HEK293 (cell line): ENCODE measurements around the gene TAGLN.

Source experiments
- CTCF ChIA-PET: fragments of 350-600 bp; formaldehyde crosslinking; extraction: SDS; loops from one replicate; lab custom pipeline; 2021; ENCODE audit warnings: antibody characterized with exemption; lab: Yijun Ruan, JAX
- POLR2A ChIA-PET: fragments of 300-600 bp; formaldehyde crosslinking; extraction: SDS; loops from one replicate; lab custom pipeline; 2020; ENCODE audit warnings: antibody characterized with exemption, inconsistent platforms; lab: Yijun Ruan, JAX
- H3K27ac ChIP-seq: fragments of 200-500 bp; sonication (Bioruptor generic); 2 replicates; pipeline ENCODE4 v1.5.1; 2014; ENCODE audit warnings: low read depth, low read length, control low read depth, inconsistent platforms; ENCODE audit errors: extremely low read depth
- H3K36me3 ChIP-seq, 2 experiments: fragments of 200-500 bp in 1 of 2; sonication (Bioruptor generic) in 1 of 2; 1 replicate in 1 of 2; 2 replicates in 1 of 2; pipeline ENCODE4 v1.5.1; 2014 to 2017; ENCODE audit warnings: inconsistent platforms in 2 of 2, low read length in 2 of 2; ENCODE audit not compliant: control insufficient read depth in 2 of 2, insufficient read depth in 1 of 2
- H3K4me1 ChIP-seq: fragments of 200-500 bp; sonication (Bioruptor generic); 2 replicates; pipeline ENCODE4 v1.5.1; 2014; ENCODE audit warnings: mild to moderate bottlenecking, low read length, inconsistent platforms; ENCODE audit not compliant: control insufficient read depth, insufficient read depth
- H3K4me3 ChIP-seq: 2 replicates; pipeline ENCODE4 v1.5.1; 2011; ENCODE audit warnings: low read depth, mild to moderate bottlenecking, control low read depth, low read length, moderate library complexity
- H3K9me3 ChIP-seq: fragments of 200-500 bp; sonication (Bioruptor generic); 2 replicates; pipeline ENCODE4 v1.5.1; 2014; ENCODE audit warnings: low read depth, low read length, inconsistent platforms; ENCODE audit not compliant: control insufficient read depth, insufficient read depth
- HOXA7 ChIP-seq: sonication (generic); formaldehyde crosslinking; IDR thresholded peaks from 2 replicates; pipeline ENCODE4 v1.8.1; 2022; ENCODE audit warnings: missing genetic modification reagents, borderline replicate concordance
- SETDB1 ChIP-seq: IDR thresholded peaks from one replicate; pipeline ENCODE4 v1.6.1; 2017; ENCODE audit warnings: mild to moderate bottlenecking, low read length, moderate library complexity, mixed read lengths; ENCODE audit not compliant: insufficient read length
- SP2 ChIP-seq: fragments of 450-650 bp; formaldehyde crosslinking; IDR thresholded peaks from 2 replicates; pipeline ENCODE4 v1.5.1; 2016; ENCODE audit warnings: missing biosample characterization, missing genetic modification characterization
- TRIM28 ChIP-seq: IDR thresholded peaks from 2 replicates; pipeline ENCODE4 v1.6.1; 2011; ENCODE audit warnings: low read length, control low read depth, borderline replicate concordance
- YY2 ChIP-seq: fragments of 450-650 bp; formaldehyde crosslinking; IDR thresholded peaks from 2 replicates; pipeline ENCODE4 v1.5.1; 2016; ENCODE audit warnings: missing biosample characterization, missing genetic modification characterization
- ZBTB11 ChIP-seq: fragments of 450-650 bp; formaldehyde crosslinking; conservative IDR thresholded peaks from 2 replicates; pipeline ENCODE4 v1.5.1; 2016; ENCODE audit warnings: low read depth, missing biosample characterization, missing genetic modification characterization
- ZBTB44 ChIP-seq: fragments of 450-650 bp; IDR thresholded peaks from 2 replicates; pipeline ENCODE4 v1.5.1; 2018; ENCODE audit warnings: missing biosample characterization, mild to moderate bottlenecking, missing genetic modification characterization
- ZBTB8A ChIP-seq: fragments of 450-650 bp; formaldehyde crosslinking; IDR thresholded peaks from 2 replicates; pipeline ENCODE4 v1.5.1; 2016; ENCODE audit warnings: missing biosample characterization, missing genetic modification characterization
- ZFP41 ChIP-seq: fragments of 450-650 bp; formaldehyde crosslinking; IDR thresholded peaks from 2 replicates; pipeline ENCODE4 v1.5.1; 2016; ENCODE audit warnings: missing biosample characterization, missing genetic modification characterization, borderline replicate concordance
- ZIC2 ChIP-seq: fragments of 450-650 bp; formaldehyde crosslinking; IDR thresholded peaks from 2 replicates; pipeline ENCODE4 v1.5.1; 2016; ENCODE audit warnings: missing biosample characterization, missing genetic modification characterization
- ZNF140 ChIP-seq: fragments of 450-650 bp; formaldehyde crosslinking; IDR thresholded peaks from 2 replicates; pipeline ENCODE4 v1.5.1; 2016; ENCODE audit warnings: missing biosample characterization, missing genetic modification characterization
- ZNF239 ChIP-seq: fragments of 450-650 bp; formaldehyde crosslinking; IDR thresholded peaks from 2 replicates; pipeline ENCODE4 v1.5.1; 2016; ENCODE audit warnings: missing biosample characterization, missing genetic modification characterization
- ZNF549 ChIP-seq: fragments of 450-650 bp; IDR thresholded peaks from 2 replicates; pipeline ENCODE4 v1.5.1; 2018; ENCODE audit warnings: missing biosample characterization, missing genetic modification characterization, mild to moderate bottlenecking, inconsistent platforms, moderate library complexity
- ZSCAN30 ChIP-seq: fragments of 450-650 bp; IDR thresholded peaks from 2 replicates; pipeline ENCODE4 v1.5.1; 2018; ENCODE audit warnings: missing biosample characterization, mild to moderate bottlenecking, missing genetic modification characterization, moderate library complexity
- TF ChIP-seq, protein P1 (sequence below): fragments of 450-650 bp; formaldehyde crosslinking; IDR thresholded peaks from 2 replicates; pipeline ENCODE4 v1.5.1; 2016; ENCODE audit warnings: missing biosample characterization, missing genetic modification characterization
- TF ChIP-seq, protein P2 (sequence below): fragments of 450-650 bp; formaldehyde crosslinking; IDR thresholded peaks from 2 replicates; pipeline ENCODE4 v1.5.1; 2016; ENCODE audit warnings: missing biosample characterization, missing genetic modification characterization

The TAGLN gene

GRCh38 chr11:117193130-117194020 lies 5.8 kb upstream of the TAGLN start:
- Histone ChIP-seq H3K9me3 (no peaks in the 10 kb centered on the region), H3K36me3 (peaks cover 0 to 71% of the 10 kb centered on the region in 2 experiments; a peak in 1 of 3 replicates), H3K4me1 (no peaks in the 10 kb centered on the region), H3K27ac (no peak overlapping the region), H3K4me3 (no peak overlapping the region)
- CTCF ChIA-PET, result interaction anchor here (0.5 to 1.7 kb wide), 2 partner anchors 12 to 86 kb away, joined by 3 to 14 read pairs; no protein-coding TSS in a partner anchor
- POLR2A ChIA-PET, result no interaction called here
- TF ChIP-seq ZFP41 (tag by site-specific recombination), result no peak
- TF ChIP-seq, all 188 proteins: peak for 0

DNA sequence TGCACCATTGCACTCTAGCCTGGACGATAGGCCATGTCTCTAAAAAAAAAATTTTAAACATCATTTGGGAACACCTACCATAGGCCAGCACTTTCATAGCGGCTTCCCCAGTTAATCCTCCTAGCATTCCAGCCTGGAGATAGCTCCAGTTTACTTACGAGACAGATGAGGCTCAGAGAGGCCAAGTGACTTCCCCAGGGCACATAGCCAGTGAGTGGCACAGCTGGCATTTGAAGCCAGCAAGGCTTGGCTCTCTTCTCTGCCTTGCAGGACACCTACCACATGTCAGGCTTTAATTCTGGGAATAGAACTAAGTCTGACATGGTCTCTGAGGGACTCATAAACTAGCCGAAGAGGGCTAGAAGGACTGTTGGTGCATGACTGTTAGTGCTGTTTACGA lies 4.9 kb upstream of the TAGLN start:
- ChIA-PET POLR2A (no interaction called here), CTCF (interaction anchor here (1.7 kb wide), 1 partner anchor 13 kb away, joined by 14 read pairs; no protein-coding TSS in a partner anchor)
- H3K27ac ChIP-seq, result no peak overlapping the region
- no peak overlapping the region for H3K4me3 ChIP-seq
- peaks cover 0 to 62% of the 10 kb centered on the region in 2 experiments; a peak in 1 of 3 replicates for H3K36me3 ChIP-seq
- H3K9me3 ChIP-seq, result no peaks in the 10 kb centered on the region
- H3K4me1 ChIP-seq, result no peaks in the 10 kb centered on the region
- TF ChIP-seq ZBTB11 (no peak), ZFP41 (tag by site-specific recombination) (no peak)
- TF ChIP-seq, protein P1, sequence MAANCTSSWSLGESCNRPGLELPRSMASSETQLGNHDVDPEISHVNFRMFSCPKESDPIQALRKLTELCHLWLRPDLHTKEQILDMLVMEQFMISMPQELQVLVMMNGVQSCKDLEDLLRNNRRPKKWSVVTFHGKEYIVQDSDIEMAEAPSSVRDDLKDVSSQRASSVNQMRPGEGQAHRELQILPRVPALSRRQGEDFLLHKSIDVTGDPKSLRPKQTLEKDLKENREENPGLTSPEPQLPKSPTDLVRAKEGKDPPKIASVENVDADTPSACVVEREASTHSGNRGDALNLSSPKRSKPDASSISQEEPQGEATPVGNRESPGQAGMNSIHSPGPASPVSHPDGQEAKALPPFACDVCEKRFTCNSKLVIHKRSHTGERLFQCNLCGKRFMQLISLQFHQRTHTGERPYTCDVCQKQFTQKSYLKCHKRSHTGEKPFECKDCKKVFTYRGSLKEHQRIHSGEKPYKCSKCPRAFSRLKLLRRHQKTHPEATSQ, result no peak
- TF ChIP-seq, all 188 proteins: peak for 0

DNA sequence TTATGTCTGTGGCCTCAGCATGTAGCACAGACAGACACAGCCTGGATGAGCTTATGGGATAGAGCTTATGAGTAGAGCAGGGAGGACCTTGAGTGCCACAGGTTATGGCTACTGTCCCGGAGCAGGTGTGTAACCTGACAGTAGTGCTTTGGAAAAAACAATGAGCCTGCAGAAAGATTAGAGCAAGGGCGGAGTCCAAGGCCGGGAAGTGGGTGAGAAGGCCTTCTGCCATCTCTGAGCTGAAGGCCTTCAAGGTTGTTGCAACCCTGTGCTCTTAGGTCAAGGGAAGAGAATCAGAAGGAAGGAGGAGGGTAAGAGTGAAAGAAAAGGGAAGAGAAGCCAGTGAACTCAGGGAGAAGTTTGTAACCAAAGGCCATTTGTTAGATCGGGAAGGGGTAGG lies 3.9 kb upstream of the TAGLN start:
- TF ChIP-seq, protein P2, sequence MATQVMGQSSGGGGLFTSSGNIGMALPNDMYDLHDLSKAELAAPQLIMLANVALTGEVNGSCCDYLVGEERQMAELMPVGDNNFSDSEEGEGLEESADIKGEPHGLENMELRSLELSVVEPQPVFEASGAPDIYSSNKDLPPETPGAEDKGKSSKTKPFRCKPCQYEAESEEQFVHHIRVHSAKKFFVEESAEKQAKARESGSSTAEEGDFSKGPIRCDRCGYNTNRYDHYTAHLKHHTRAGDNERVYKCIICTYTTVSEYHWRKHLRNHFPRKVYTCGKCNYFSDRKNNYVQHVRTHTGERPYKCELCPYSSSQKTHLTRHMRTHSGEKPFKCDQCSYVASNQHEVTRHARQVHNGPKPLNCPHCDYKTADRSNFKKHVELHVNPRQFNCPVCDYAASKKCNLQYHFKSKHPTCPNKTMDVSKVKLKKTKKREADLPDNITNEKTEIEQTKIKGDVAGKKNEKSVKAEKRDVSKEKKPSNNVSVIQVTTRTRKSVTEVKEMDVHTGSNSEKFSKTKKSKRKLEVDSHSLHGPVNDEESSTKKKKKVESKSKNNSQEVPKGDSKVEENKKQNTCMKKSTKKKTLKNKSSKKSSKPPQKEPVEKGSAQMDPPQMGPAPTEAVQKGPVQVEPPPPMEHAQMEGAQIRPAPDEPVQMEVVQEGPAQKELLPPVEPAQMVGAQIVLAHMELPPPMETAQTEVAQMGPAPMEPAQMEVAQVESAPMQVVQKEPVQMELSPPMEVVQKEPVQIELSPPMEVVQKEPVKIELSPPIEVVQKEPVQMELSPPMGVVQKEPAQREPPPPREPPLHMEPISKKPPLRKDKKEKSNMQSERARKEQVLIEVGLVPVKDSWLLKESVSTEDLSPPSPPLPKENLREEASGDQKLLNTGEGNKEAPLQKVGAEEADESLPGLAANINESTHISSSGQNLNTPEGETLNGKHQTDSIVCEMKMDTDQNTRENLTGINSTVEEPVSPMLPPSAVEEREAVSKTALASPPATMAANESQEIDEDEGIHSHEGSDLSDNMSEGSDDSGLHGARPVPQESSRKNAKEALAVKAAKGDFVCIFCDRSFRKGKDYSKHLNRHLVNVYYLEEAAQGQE (tag by site-specific recombination), result no peak
- TF ChIP-seq SETDB1, result no peak
- CTCF ChIA-PET, result interaction anchor here (1.7 kb wide), 1 partner anchor 14 kb away, joined by 14 read pairs; no protein-coding TSS in a partner anchor
- H3K4me3 ChIP-seq, result no peak overlapping the region

GRCh38 chr11:117195761-117196160 lies 3.4 kb upstream of the TAGLN start:
- ChIA-PET POLR2A (no interaction called here), CTCF (no interaction called here)
- Histone ChIP-seq H3K27ac (no peak overlapping the region), H3K36me3 (peaks cover 0 to 48% of the 10 kb centered on the region in 2 experiments; a peak in 1 of 3 replicates), H3K9me3 (no peaks in the 10 kb centered on the region), H3K4me3 (no peak overlapping the region), H3K4me1 (no peaks in the 10 kb centered on the region)
- TF ChIP-seq TRIM28, result no peak
- TF ChIP-seq ZNF549, result no peak
- no peak for TF ChIP-seq ZSCAN30 (tag by site-specific recombination)
- no peak for TF ChIP-seq HOXA7 (CRISPR knock-in tag)
- no peak for TF ChIP-seq ZNF239
- TF ChIP-seq ZBTB44 (tag by site-specific recombination), result no peak
- no peak for TF ChIP-seq ZIC2 (tag by site-specific recombination)
- no peak for TF ChIP-seq SP2 (tag by site-specific recombination)
- TF ChIP-seq ZNF140 (tag by site-specific recombination), result no peak
- TF ChIP-seq YY2 (tag by site-specific recombination), result no peak
- no peak for TF ChIP-seq ZBTB8A

More for the DNA sequence above, 3.9 kb upstream of the TAGLN start:
- Histone ChIP-seq H3K27ac (no peak overlapping the region), H3K36me3 (peaks cover 0 to 53% of the 10 kb centered on the region in 2 experiments; a peak in 1 of 3 replicates), H3K9me3 (no peaks in the 10 kb centered on the region), H3K4me1 (no peaks in the 10 kb centered on the region)
- POLR2A ChIA-PET, result interaction anchor here (0.8 kb wide), 1 partner anchor 25 kb away, joined by 3 read pairs; no protein-coding TSS in a partner anchor
